Gastrocnemius medialis (tissue), 4 donors: ENCODE results near the gene TAF1A. TPM values are rescaled to one million over a fixed set of nuclear protein-coding genes. Genes with fewer than 3 reads are reported as not detected.

Source experiments
- ATAC-seq, 2 donors: fragments of 150-250 bp; one replicate each; pipeline ENCODE4 v1.9.1; 2016
- DNase-seq, 2 donors: peaks; one replicate each; pipeline ENCODE4 v3.0.0-alpha.2; 2019
- H3K27ac ChIP-seq, 4 donors: fragments of 200-600 bp; sonication (generic); 1 replicate in 1 of 4; 2 replicates in 3 of 4; pipeline ENCODE4 v1.5.1; 2016 to 2018; ENCODE audit warnings: mild to moderate bottlenecking in 2 of 4, moderate library complexity in 1 of 4
- H3K27me3 ChIP-seq, 3 donors: fragments of 200-600 bp; sonication (generic) in 2 of 3; 1 replicate in 1 of 3; 2 replicates in 2 of 3; pipeline versions ENCODE4 v1.5.1 to v1.6.0; 2016 to 2019; ENCODE audit warnings: mild to moderate bottlenecking in 1 of 3, moderate library complexity in 1 of 3
- H3K36me3 ChIP-seq, 2 donors: fragments of 200-600 bp; sonication (generic) in 1 of 2; one replicate each; pipeline ENCODE4 v1.5.1; 2017 to 2018
- H3K4me1 ChIP-seq, 2 donors: fragments of 200-600 bp; sonication (generic) in 1 of 2; one replicate each; pipeline ENCODE4 v1.5.1; 2016 to 2017; ENCODE audit warnings: mild to moderate bottlenecking in 2 of 2
- H3K4me3 ChIP-seq, 4 donors: fragments of 200-600 bp; sonication (generic) in 3 of 4; 1 replicate in 1 of 4; 2 replicates in 3 of 4; pipeline ENCODE4 v1.5.1; 2016 to 2019; ENCODE audit warnings: mild to moderate bottlenecking in 2 of 4
- H3K9me3 ChIP-seq, 3 donors: fragments of 200-600 bp; sonication (generic) in 2 of 3; 1 replicate in 1 of 3; 2 replicates in 2 of 3; pipeline ENCODE4 v1.5.1; 2016 to 2019
- POLR2A ChIP-seq, 2 donors: fragments of 450-650 bp; IDR thresholded peaks; one replicate each; pipeline ENCODE4 v1.6.1; 2017; ENCODE audit warnings: antibody characterized with exemption in 2 of 2, mild to moderate bottlenecking in 2 of 2, moderate library complexity in 2 of 2
- in situ Hi-C, 4 donors: fragments of 200-750 bp; cut with MboI; loops; one replicate each; pipeline versions ENCODE4 v1.15.0 to v1.8.0; 2017; ENCODE audit warnings: low sequenced_read_pairs in 4 of 4
- intact Hi-C: fragments of 100-400 bp; cut with DNase I; formaldehyde crosslinking; loops from one replicate; pipeline ENCODE4 v1.15.1; 2023; ENCODE audit warnings: low total_unique reads
- total RNA-seq, 4 donors: library from RNA; depleted of rRNA; stranded (reverse); fragments of >200 nt; gene quantifications; one replicate each; pipeline versions ENCODE4 v1.1.0 to v1.2.3, GENCODE V29; 2016
- TF ChIP-seq, protein P1 (sequence below), 5 experiments: fragments of 450-650 bp in 3 of 5; fragments of 200-600 bp in 2 of 5; sonication (generic) in 2 of 5; IDR thresholded peaks in 4 of 5; conservative IDR thresholded peaks in 1 of 5; 1 replicate in 4 of 5; 2 replicates in 1 of 5; pipeline ENCODE4 v1.5.1; 2016 to 2019; ENCODE audit warnings: antibody characterized with exemption in 5 of 5, mild to moderate bottlenecking in 3 of 5, moderate library complexity in 3 of 5

The TAF1A gene
- total RNA-seq, 4 donors from 2014 or later, result 1.5 to 3.4 (median 1.6) TPM

- no peak overlapping the region for H3K4me3 ChIP-seq
- peaks cover 0 to 14% of the 10 kb centered on the region in 2 donors for H3K36me3 ChIP-seq
- TF ChIP-seq, protein P1, sequence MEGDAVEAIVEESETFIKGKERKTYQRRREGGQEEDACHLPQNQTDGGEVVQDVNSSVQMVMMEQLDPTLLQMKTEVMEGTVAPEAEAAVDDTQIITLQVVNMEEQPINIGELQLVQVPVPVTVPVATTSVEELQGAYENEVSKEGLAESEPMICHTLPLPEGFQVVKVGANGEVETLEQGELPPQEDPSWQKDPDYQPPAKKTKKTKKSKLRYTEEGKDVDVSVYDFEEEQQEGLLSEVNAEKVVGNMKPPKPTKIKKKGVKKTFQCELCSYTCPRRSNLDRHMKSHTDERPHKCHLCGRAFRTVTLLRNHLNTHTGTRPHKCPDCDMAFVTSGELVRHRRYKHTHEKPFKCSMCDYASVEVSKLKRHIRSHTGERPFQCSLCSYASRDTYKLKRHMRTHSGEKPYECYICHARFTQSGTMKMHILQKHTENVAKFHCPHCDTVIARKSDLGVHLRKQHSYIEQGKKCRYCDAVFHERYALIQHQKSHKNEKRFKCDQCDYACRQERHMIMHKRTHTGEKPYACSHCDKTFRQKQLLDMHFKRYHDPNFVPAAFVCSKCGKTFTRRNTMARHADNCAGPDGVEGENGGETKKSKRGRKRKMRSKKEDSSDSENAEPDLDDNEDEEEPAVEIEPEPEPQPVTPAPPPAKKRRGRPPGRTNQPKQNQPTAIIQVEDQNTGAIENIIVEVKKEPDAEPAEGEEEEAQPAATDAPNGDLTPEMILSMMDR (IDR thresholded peaks at IDR 0.05 in 4 of 5, conservative IDR thresholded peaks at IDR 0.05 in 1 of 5), result no peak
- no peak for TF ChIP-seq POLR2A (IDR thresholded peaks at IDR 0.05)
- intact Hi-C loops, result no loop called here
- ATAC-seq (no peak), DNase-seq (no peak)
- in situ Hi-C loops, result no loop called here
- no peaks in the 10 kb centered on the region for H3K9me3 ChIP-seq
- no peaks in the 10 kb centered on the region for H3K27me3 ChIP-seq
- no peaks in the 10 kb centered on the region for H3K4me1 ChIP-seq
- no peak overlapping the region for H3K27ac ChIP-seq
Measured at GRCh38 chr1:222582099-222582774, 7.5 kb downstream of the TAF1A start.

- TF ChIP-seq, protein P1 (IDR thresholded peaks at IDR 0.05 in 4 of 5, conservative IDR thresholded peaks at IDR 0.05 in 1 of 5), result no peak
- TF ChIP-seq POLR2A (IDR thresholded peaks at IDR 0.05), result no peak
- intact Hi-C loops, result no loop called here
- Histone ChIP-seq H3K36me3 (peaks cover 0 to 18% of the 10 kb centered on the region in 2 donors), H3K4me3 (no peak overlapping the region), H3K27ac (no peak overlapping the region), H3K27me3 (no peaks in the 10 kb centered on the region), H3K4me1 (no peaks in the 10 kb centered on the region), H3K9me3 (no peaks in the 10 kb centered on the region)
- in situ Hi-C loops, result no loop called here
- DNase-seq (no peak), ATAC-seq (no peak)
Measured at GRCh38 chr1:222579316-222579715, 10.4 kb downstream of the TAF1A start.

DNA sequence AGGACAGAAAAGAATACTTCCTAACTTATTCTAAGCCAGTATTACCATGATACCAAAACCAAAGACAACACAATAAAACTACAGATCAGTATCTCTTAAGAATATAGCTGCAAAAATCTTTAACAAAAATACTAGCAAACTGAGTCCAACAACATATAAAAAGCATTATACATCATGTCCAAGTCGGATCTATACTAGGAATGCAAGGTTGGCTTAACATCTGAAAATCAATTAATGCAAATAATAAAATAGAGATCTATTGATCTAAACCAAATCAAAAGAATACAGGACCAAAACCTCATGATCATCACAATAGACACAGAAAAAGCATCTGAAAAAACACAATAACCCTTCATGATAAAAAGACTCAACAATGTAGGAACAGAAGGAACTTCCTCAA lies 18.9 kb downstream of the TAF1A start:
- Histone ChIP-seq H3K4me1 (no peaks in the 10 kb centered on the region), H3K9me3 (no peaks in the 10 kb centered on the region), H3K27me3 (no peaks in the 10 kb centered on the region), H3K27ac (no peak overlapping the region), H3K4me3 (no peak overlapping the region), H3K36me3 (peaks cover 0 to 20% of the 10 kb centered on the region in 2 donors)
- ATAC-seq (no peak), DNase-seq (no peak)
- TF ChIP-seq POLR2A (IDR thresholded peaks at IDR 0.05), result no peak
- TF ChIP-seq, protein P1 (IDR thresholded peaks at IDR 0.05 in 4 of 5, conservative IDR thresholded peaks at IDR 0.05 in 1 of 5), result no peak
- in situ Hi-C loops (no loop called here), intact Hi-C loops (no loop called here)

DNA sequence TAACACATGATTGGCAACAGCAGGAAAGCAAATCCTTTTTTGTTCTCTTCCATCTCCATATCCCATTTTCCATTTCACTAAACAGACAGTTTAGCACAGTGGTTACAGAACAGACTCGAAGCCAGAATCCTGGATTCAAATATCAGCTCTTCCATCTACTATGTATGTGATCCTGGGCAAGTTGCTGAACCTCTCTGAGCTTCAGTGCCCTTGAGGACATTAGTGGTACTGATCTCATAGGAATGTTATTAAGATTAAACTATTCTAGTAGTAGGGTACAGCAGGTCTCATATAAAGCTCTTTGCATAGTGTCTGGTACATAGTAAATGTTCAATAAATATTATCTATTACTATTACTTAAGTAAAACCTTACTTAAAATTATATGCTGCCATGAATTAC lies 28.1 kb downstream of the TAF1A start:
- DNase-seq, result no peak
- ATAC-seq, result no peak
- H3K9me3 ChIP-seq, result no peaks in the 10 kb centered on the region
- no peak overlapping the region for H3K4me3 ChIP-seq
- H3K27me3 ChIP-seq, result no peaks in the 10 kb centered on the region
- in situ Hi-C loops, result no loop called here
- TF ChIP-seq, protein P1 (IDR thresholded peaks at IDR 0.05 in 4 of 5, conservative IDR thresholded peaks at IDR 0.05 in 1 of 5), result no peak
- TF ChIP-seq POLR2A (IDR thresholded peaks at IDR 0.05), result no peak
- peaks cover 0 to 27% of the 10 kb centered on the region in 2 donors for H3K36me3 ChIP-seq
- H3K4me1 ChIP-seq, result no peaks in the 10 kb centered on the region
- no peak overlapping the region for H3K27ac ChIP-seq
- intact Hi-C loops, result no loop called here

DNA sequence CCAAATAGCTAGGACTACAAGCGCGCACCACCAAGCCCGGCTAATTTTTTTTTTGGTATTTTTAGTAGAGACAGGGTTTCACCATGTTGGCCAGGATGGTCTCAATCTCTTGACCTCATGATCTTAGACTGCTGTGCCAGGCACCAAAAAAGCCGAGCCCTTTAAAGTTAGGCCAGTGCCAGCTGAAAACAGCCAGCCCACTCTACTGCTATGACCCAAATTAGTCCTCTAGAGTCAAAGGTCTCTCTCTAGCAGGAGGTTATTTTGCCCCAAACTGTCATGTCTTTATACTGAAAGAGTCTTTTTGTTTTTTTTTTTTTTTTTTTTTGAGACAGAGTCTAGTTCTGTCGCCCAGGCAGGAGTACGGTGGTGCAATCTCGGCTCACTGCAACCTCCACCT lies 32.2 kb downstream of the TAF1A start:
- DNase-seq (no peak), ATAC-seq (no peak)
- H3K9me3 ChIP-seq, result no peaks in the 10 kb centered on the region
- intact Hi-C loops (no loop called here), in situ Hi-C loops (no loop called here)
- H3K4me3 ChIP-seq, result no peak overlapping the region
- TF ChIP-seq POLR2A (IDR thresholded peaks at IDR 0.05), result no peak
- TF ChIP-seq, protein P1 (IDR thresholded peaks at IDR 0.05 in 4 of 5, conservative IDR thresholded peaks at IDR 0.05 in 1 of 5), result no peak
- no peak overlapping the region for H3K27ac ChIP-seq
- H3K4me1 ChIP-seq, result no peaks in the 10 kb centered on the region
- H3K36me3 ChIP-seq, result peaks cover 0 to 27% of the 10 kb centered on the region in 2 donors
- H3K27me3 ChIP-seq, result no peaks in the 10 kb centered on the region
